HEK293T (cell line): ENCODE data around the gene ARRB1.

Experiments used
- CTCF ChIA-PET: fragments of 350-600 bp; formaldehyde crosslinking; extraction: SDS; loops from one replicate; lab custom pipeline; 2021; ENCODE audit warnings: antibody characterized with exemption, inconsistent platforms; lab: Yijun Ruan, JAX
- POLR2A ChIA-PET: fragments of 350-600 bp; formaldehyde crosslinking; extraction: SDS; loops from one replicate; lab custom pipeline; 2020; ENCODE audit warnings: antibody characterized with exemption, inconsistent platforms; lab: Yijun Ruan, JAX
- DNase-seq: peaks from one replicate; pipeline ENCODE4 v3.0.0; 2012; ENCODE audit warnings: mixed read lengths; ENCODE audit errors: extremely low spot score
- ARNT ChIP-seq: fragments of 450-650 bp; IDR thresholded peaks from 2 replicates; pipeline ENCODE4 v1.6.1; 2017; ENCODE audit warnings: mild to moderate bottlenecking
- BHLHE40 ChIP-seq: fragments of 450-650 bp; IDR thresholded peaks from 2 replicates; pipeline ENCODE4 v1.6.1; 2016; ENCODE audit warnings: mild to moderate bottlenecking, moderate library complexity, borderline replicate concordance
- CTBP1 ChIP-seq: fragments of 450-650 bp; IDR thresholded peaks from 2 replicates; pipeline ENCODE4 v1.6.1; 2016; ENCODE audit warnings: borderline replicate concordance
- ELF4 ChIP-seq: fragments of 450-650 bp; IDR thresholded peaks from 2 replicates; pipeline ENCODE4 v1.6.1; 2017; ENCODE audit warnings: antibody characterized with exemption
- FOXA1 ChIP-seq: fragments of 450-650 bp; IDR thresholded peaks from 2 replicates; pipeline ENCODE4 v1.6.1; 2016; ENCODE audit warnings: mild to moderate bottlenecking
- FOXK2 ChIP-seq: fragments of 450-650 bp; IDR thresholded peaks from 2 replicates; pipeline ENCODE4 v1.6.1; 2016; ENCODE audit warnings: mild to moderate bottlenecking
- FOXM1 ChIP-seq: fragments of 450-650 bp; IDR thresholded peaks from 2 replicates; pipeline ENCODE4 v1.6.1; 2017; ENCODE audit warnings: mild to moderate bottlenecking, borderline replicate concordance
- HDGF ChIP-seq: fragments of 450-650 bp; IDR thresholded peaks from 2 replicates; pipeline ENCODE4 v1.6.1; 2017; ENCODE audit warnings: antibody characterized with exemption, borderline replicate concordance
- L3MBTL2 ChIP-seq: fragments of 450-650 bp; conservative IDR thresholded peaks from 2 replicates; pipeline ENCODE4 v1.6.1; 2016; ENCODE audit warnings: mild to moderate bottlenecking
- LEF1 ChIP-seq: fragments of 450-650 bp; IDR thresholded peaks from 2 replicates; pipeline ENCODE4 v1.6.1; 2017; ENCODE audit warnings: mild to moderate bottlenecking, borderline replicate concordance
- NFRKB ChIP-seq: fragments of 450-650 bp; IDR thresholded peaks from 2 replicates; pipeline ENCODE4 v1.6.1; 2016; ENCODE audit warnings: mild to moderate bottlenecking, moderate library complexity
- SP1 ChIP-seq: fragments of 450-650 bp; IDR thresholded peaks from 2 replicates; pipeline ENCODE4 v1.6.1; 2017
- SUZ12 ChIP-seq: fragments of 450-650 bp; IDR thresholded peaks from 2 replicates; pipeline ENCODE4 v1.6.1; 2016; ENCODE audit warnings: mild to moderate bottlenecking
- TARDBP ChIP-seq: fragments of 450-650 bp; IDR thresholded peaks from 2 replicates; pipeline ENCODE4 v1.6.1; 2016
- ZNF384 ChIP-seq: fragments of 450-650 bp; IDR thresholded peaks from 2 replicates; pipeline ENCODE4 v1.6.1; 2016
- TF ChIP-seq, protein P1 (sequence below): fragments of 450-650 bp; IDR thresholded peaks from 2 replicates; pipeline ENCODE4 v1.6.1; 2016

Gene ARRB1

GRCh38 chr11:75239531-75240290, 111.8 kb downstream of the ARRB1 start:
- ChIA-PET CTCF (interaction anchor here (1.1 to 4.7 kb wide), 2 partner anchors 9 to 98 kb away, joined by 5 to 45 read pairs; no protein-coding TSS in a partner anchor), POLR2A (no interaction called here)
- DNase-seq: no peak
- TF ChIP-seq FOXK2: no peak
- no peak for TF ChIP-seq ZNF384
- TF ChIP-seq ELF4: no peak
- no peak for TF ChIP-seq BHLHE40
- TF ChIP-seq SUZ12: no peak
- TF ChIP-seq, protein P1, sequence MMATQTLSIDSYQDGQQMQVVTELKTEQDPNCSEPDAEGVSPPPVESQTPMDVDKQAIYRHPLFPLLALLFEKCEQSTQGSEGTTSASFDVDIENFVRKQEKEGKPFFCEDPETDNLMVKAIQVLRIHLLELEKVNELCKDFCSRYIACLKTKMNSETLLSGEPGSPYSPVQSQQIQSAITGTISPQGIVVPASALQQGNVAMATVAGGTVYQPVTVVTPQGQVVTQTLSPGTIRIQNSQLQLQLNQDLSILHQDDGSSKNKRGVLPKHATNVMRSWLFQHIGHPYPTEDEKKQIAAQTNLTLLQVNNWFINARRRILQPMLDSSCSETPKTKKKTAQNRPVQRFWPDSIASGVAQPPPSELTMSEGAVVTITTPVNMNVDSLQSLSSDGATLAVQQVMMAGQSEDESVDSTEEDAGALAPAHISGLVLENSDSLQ: no peak
- no peak for TF ChIP-seq FOXM1
- TF ChIP-seq NFRKB: no peak
- TF ChIP-seq SP1: no peak
- no peak for TF ChIP-seq LEF1
- no peak for TF ChIP-seq FOXA1
- no peak for TF ChIP-seq ARNT
- no peak for TF ChIP-seq TARDBP
- no peak for TF ChIP-seq HDGF
- TF ChIP-seq CTBP1: no peak

DNA sequence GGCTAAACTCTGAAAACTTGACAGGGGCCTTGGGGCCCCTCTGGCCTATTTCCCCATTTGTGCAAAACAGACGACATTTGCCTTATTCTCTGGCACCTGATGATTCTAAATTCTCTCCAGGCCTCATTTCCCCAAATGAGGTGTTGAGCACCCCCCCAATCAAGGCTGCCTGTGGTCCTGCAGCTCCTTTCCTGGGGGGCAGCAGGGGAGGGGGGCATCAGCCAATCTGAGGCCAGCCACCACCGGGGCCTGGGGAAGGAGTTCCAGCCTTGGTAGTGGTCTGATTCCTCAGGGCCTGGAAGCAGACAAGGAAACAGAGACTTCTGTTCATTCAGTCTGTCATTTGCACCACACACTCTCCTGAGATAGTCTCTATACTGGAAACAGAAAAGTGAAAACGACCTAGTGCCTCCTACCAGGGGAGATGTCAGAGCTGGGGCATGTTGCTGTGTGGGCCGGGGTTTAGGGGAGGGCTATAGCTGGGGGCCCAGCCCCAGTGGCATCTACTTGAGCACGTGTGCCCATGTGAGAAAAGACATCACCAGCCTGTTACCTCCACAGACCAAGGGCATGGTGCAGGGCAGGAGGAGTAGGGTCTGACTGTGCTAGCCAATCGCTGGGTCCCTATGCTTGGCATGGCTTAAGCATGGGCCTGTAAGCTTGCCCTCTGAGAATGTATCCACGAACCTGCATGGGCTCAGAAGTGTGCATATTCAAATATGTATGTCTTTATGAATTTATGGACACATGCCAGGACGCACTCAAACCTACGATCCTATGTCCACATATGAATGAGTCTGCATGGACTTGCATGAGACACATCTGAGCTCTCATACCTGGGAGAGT, 112.6 kb downstream of the ARRB1 start:
- POLR2A ChIA-PET: no interaction called here
- DNase-seq: no peak
- no peak for TF ChIP-seq NFRKB
- no peak for TF ChIP-seq L3MBTL2
- no peak for TF ChIP-seq LEF1
- no peak for TF ChIP-seq CTBP1
- no peak for TF ChIP-seq HDGF
- TF ChIP-seq FOXK2: no peak
- TF ChIP-seq FOXA1: no peak
- TF ChIP-seq FOXM1: no peak
- CTCF ChIA-PET: interaction anchor here (4.7 kb wide), 1 partner anchor 97 kb away, joined by 45 read pairs; no protein-coding TSS in a partner anchor

GRCh38 chr11:75237050-75237449, 114.4 kb downstream of the ARRB1 start:
- ChIA-PET CTCF (interaction anchor here (0.8 to 1.1 kb wide), 4 partner anchors 23 to 96 kb away, joined by 3 to 4 read pairs (median 3); no protein-coding TSS in a partner anchor), POLR2A (no interaction called here)
- TF ChIP-seq LEF1: no peak
- no peak for DNase-seq

GRCh38 chr11:75236062-75236461, 115.4 kb downstream of the ARRB1 start:
- ChIA-PET CTCF (interaction anchor here (0.8 to 1.5 kb wide), 3 partner anchors 12 to 95 kb away, joined by 3 to 4 read pairs (median 3); no protein-coding TSS in a partner anchor), POLR2A (no interaction called here)
- TF ChIP-seq FOXA1: no peak
- TF ChIP-seq, protein P1: no peak
- no peak for TF ChIP-seq ELF4
- TF ChIP-seq BHLHE40: no peak
- no peak for TF ChIP-seq FOXK2
- TF ChIP-seq FOXM1: no peak
- no peak for DNase-seq

GRCh38 chr11:75233754-75234172, 117.7 kb downstream of the ARRB1 start:
- POLR2A ChIA-PET: no interaction called here
- DNase-seq: peak; percentile 44
- no peak for TF ChIP-seq SUZ12
- no peak for TF ChIP-seq L3MBTL2
- no peak for TF ChIP-seq ELF4
- TF ChIP-seq SP1: no peak
- no peak for TF ChIP-seq TARDBP
- no peak for TF ChIP-seq BHLHE40
- TF ChIP-seq NFRKB: no peak
- TF ChIP-seq ZNF384: no peak
- TF ChIP-seq ARNT: no peak
- TF ChIP-seq FOXK2: no peak
- no peak for TF ChIP-seq FOXM1
- TF ChIP-seq, protein P1: no peak
- no peak for TF ChIP-seq FOXA1
- CTCF ChIA-PET: interaction anchor here (0.8 kb wide), 1 partner anchor 13 kb away, joined by 4 read pairs; no protein-coding TSS in a partner anchor

- TF ChIP-seq HDGF (no peak), SP1 (no peak), NFRKB (no peak), SUZ12 (no peak), L3MBTL2 (no peak), ARNT (no peak)
- TF ChIP-seq, protein P1: no peak
- DNase-seq: no peak
- POLR2A ChIA-PET: no interaction called here
- CTCF ChIA-PET: interaction anchor here (0.6 kb wide), 1 partner anchor 241 kb away, joined by 3 read pairs; no protein-coding TSS in a partner anchor
Measured at GRCh38 chr11:75230621-75231020, 120.8 kb downstream of the ARRB1 start.
